Lower leg skin (tissue), 3 donors: ENCODE results near the gene PLCXD3.

Source experiments
- POLR2A ChIP-seq, 2 donors: fragments of 450-650 bp; IDR thresholded peaks; one replicate each; pipeline ENCODE4 v1.6.1; 2016 to 2017; ENCODE audit warnings: antibody characterized with exemption in 2 of 2, mild to moderate bottlenecking in 1 of 2, moderate library complexity in 1 of 2
- TF ChIP-seq, protein P1 (sequence below), 3 donors: fragments of 450-650 bp; IDR thresholded peaks; one replicate each; pipeline ENCODE4 v1.5.1; 2016; ENCODE audit warnings: antibody characterized with exemption in 3 of 3, mild to moderate bottlenecking in 3 of 3, moderate library complexity in 2 of 3

DNA sequence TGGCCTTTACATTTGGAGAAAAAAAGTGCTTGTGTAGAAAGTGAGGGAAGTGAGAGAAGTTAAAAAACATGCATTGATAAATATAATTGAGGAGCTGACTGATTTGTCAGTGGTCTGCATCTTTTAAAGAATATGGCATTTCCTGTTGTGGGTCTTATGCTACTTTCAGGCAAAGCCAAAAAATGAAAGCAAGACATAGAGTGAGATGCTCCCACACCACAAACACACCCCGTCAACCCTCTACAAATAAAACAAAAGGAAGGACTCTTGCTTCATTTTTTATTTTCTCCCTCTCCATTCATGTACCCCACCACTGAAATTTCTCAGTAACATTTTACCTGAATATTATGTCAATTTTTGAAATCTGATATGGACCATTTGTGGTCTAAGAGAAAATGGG, 22.1 kb upstream of the PLCXD3 start:
- TF ChIP-seq, protein P1, sequence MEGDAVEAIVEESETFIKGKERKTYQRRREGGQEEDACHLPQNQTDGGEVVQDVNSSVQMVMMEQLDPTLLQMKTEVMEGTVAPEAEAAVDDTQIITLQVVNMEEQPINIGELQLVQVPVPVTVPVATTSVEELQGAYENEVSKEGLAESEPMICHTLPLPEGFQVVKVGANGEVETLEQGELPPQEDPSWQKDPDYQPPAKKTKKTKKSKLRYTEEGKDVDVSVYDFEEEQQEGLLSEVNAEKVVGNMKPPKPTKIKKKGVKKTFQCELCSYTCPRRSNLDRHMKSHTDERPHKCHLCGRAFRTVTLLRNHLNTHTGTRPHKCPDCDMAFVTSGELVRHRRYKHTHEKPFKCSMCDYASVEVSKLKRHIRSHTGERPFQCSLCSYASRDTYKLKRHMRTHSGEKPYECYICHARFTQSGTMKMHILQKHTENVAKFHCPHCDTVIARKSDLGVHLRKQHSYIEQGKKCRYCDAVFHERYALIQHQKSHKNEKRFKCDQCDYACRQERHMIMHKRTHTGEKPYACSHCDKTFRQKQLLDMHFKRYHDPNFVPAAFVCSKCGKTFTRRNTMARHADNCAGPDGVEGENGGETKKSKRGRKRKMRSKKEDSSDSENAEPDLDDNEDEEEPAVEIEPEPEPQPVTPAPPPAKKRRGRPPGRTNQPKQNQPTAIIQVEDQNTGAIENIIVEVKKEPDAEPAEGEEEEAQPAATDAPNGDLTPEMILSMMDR (IDR thresholded peaks at IDR 0.05): no peak
- TF ChIP-seq POLR2A (IDR thresholded peaks at IDR 0.05): no peak
